ENCODE data around the gene POLR1G. TPM values are rescaled to one million over a fixed set of nuclear protein-coding genes. Genes with fewer than 3 reads are reported as not detected.

POLR1G gene
- total and polyA plus RNA-seq, 9 of the 15 experiments (the other 6 are each of a cell fraction or from before 2014, with no cell fraction given), result 3.0 to 50.1 (median 27.4) TPM

GRCh38 chr19:45442408-45442777 is 35.9 kb downstream of the POLR1G start (continued):
- TF ChIP-seq E2F1 (CRISPR knock-in tag; IDR thresholded peaks at IDR 0.05) (0 out of 2 replicates have a peak, but pooled peaks have one; percentile 37), AFF1 (IDR thresholded peaks at IDR 0.05; ENCODE audit: low read depth in 1 of 2, partially characterized antibody in 2 of 2) (peak in 1 of 2 experiments; percentile 35), GTF2A2 (tag; IDR thresholded peaks at IDR 0.05) (0 out of 2 replicates have a peak, but pooled peaks have one; percentile 53), SPI1 (IDR thresholded peaks at IDR 0.05; ENCODE audit: borderline replicate concordance, low read depth, low read length) (no peak), BCOR (IDR thresholded peaks at IDR 0.05) (peak; percentile 100), GTF2E2 (tag; IDR thresholded peaks at IDR 0.05) (0 out of 2 replicates have a peak, but pooled peaks have one; percentile 51), FOXJ2 (tag; IDR thresholded peaks at IDR 0.05) (no peak; the same call in 1 of the 2 replicates), PTBP1 (IDR thresholded peaks at IDR 0.05; ENCODE audit: low read depth, low read length) (peak; percentile 94; the same call in 1 of the 2 replicates), ARHGAP35 (IDR thresholded peaks at IDR 0.05; ENCODE audit: partially characterized antibody) (peak; percentile 17), SIN3A (IDR thresholded peaks at IDR 0.05; ENCODE audit: borderline replicate concordance in 2 of 2, control insufficient read depth in 1 of 2, low read depth in 2 of 2, low read length in 2 of 2) (0 out of 4 replicates have a peak, but pooled peaks of 1 of the 2 experiments have one; percentile 35), TOE1 (IDR thresholded peaks at IDR 0.05; ENCODE audit: borderline replicate concordance) (peak; percentile 29; the same call in 1 of the 2 replicates), TOE1 (CRISPR knock-in tag; IDR thresholded peaks at IDR 0.05; ENCODE audit: borderline replicate concordance, low read depth) (no peak), STAT5A (IDR thresholded peaks at IDR 0.05; ENCODE audit: borderline replicate concordance, low read length) (0 out of 2 replicates have a peak, but pooled peaks have one; percentile 0), CBX3 (IDR thresholded peaks at IDR 0.05; ENCODE audit: borderline replicate concordance in 1 of 2, low read length in 2 of 2) (peak in 1 of 2 experiments; percentile 89; a peak in 1 of 3 replicates), ZNF668 (CRISPR knock-in tag; IDR thresholded peaks at IDR 0.05) (no peak), KAT7 (CRISPR knock-in tag; IDR thresholded peaks at IDR 0.05; ENCODE audit: borderline replicate concordance) (peak; percentile 16; the same call in 1 of the 2 replicates), PHB (CRISPR knock-in tag; IDR thresholded peaks at IDR 0.05) (no peak)
- TF ChIP-seq, protein P1, sequence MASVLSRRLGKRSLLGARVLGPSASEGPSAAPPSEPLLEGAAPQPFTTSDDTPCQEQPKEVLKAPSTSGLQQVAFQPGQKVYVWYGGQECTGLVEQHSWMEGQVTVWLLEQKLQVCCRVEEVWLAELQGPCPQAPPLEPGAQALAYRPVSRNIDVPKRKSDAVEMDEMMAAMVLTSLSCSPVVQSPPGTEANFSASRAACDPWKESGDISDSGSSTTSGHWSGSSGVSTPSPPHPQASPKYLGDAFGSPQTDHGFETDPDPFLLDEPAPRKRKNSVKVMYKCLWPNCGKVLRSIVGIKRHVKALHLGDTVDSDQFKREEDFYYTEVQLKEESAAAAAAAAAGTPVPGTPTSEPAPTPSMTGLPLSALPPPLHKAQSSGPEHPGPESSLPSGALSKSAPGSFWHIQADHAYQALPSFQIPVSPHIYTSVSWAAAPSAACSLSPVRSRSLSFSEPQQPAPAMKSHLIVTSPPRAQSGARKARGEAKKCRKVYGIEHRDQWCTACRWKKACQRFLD (CRISPR knock-in tag; IDR thresholded peaks at IDR 0.05), result peak; percentile 66; the same call in 1 of the 2 replicates
- TF ChIP-seq, protein P2, sequence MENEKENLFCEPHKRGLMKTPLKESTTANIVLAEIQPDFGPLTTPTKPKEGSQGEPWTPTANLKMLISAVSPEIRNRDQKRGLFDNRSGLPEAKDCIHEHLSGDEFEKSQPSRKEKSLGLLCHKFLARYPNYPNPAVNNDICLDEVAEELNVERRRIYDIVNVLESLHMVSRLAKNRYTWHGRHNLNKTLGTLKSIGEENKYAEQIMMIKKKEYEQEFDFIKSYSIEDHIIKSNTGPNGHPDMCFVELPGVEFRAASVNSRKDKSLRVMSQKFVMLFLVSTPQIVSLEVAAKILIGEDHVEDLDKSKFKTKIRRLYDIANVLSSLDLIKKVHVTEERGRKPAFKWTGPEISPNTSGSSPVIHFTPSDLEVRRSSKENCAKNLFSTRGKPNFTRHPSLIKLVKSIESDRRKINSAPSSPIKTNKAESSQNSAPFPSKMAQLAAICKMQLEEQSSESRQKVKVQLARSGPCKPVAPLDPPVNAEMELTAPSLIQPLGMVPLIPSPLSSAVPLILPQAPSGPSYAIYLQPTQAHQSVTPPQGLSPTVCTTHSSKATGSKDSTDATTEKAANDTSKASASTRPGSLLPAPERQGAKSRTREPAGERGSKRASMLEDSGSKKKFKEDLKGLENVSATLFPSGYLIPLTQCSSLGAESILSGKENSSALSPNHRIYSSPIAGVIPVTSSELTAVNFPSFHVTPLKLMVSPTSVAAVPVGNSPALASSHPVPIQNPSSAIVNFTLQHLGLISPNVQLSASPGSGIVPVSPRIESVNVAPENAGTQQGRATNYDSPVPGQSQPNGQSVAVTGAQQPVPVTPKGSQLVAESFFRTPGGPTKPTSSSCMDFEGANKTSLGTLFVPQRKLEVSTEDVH (IDR thresholded peaks at IDR 0.05; ENCODE audit: low read depth, partially characterized antibody), result no peak

All from K562 (cell line).